SK-N-SH (cell line): ENCODE data around the gene KCNN1. TPM values are rescaled to one million over a fixed set of nuclear protein-coding genes. Genes with fewer than 3 reads are reported as not detected.

Experiments used
- CTCF ChIA-PET: fragments of 300-600, 350-600 bp; formaldehyde crosslinking; extraction: SDS; loops from one replicate; lab custom pipeline; 2021; lab: Yijun Ruan, JAX
- POLR2A ChIA-PET: fragments of 350-600 bp; sonication (Branson Sonifier 250); formaldehyde crosslinking; extraction: SDS; loops from one replicate; lab custom pipeline; 2020; ENCODE audit warnings: antibody characterized with exemption, inconsistent platforms; lab: Yijun Ruan, JAX
- DNase-seq: peaks from one replicate; pipeline ENCODE4 v3.0.0; 2012
- H2AFZ ChIP-seq: fragments of 200-600 bp; sonication (generic); 2 replicates; pipeline ENCODE4 v1.8.1; 2016; ENCODE audit warnings: antibody characterized with exemption, mild to moderate bottlenecking, low read depth
- H3F3A ChIP-seq: fragments of 200-600 bp; sonication (generic); replicated peaks from 2 replicates; pipeline ENCODE3; 2016; ENCODE audit warnings: antibody characterized with exemption, mild to moderate bottlenecking; ENCODE audit not compliant: insufficient read depth
- H3K27ac ChIP-seq, 2 experiments: fragments of 200-500 bp in 1 of 2; fragments of 200-600 bp in 1 of 2; sonication (Bioruptor generic) in 1 of 2; sonication (generic), shearing (Covaris generic) in 1 of 2; 2 replicates each; pipeline versions ENCODE4 v1.5.1 to v1.6.1; 2014 to 2016; ENCODE audit warnings: low read depth in 2 of 2, inconsistent platforms in 1 of 2, low read length in 1 of 2, mild to moderate bottlenecking in 1 of 2, mixed read lengths in 1 of 2
- H3K27me3 ChIP-seq: fragments of 200-600 bp; sonication (generic), shearing (Covaris generic); 2 replicates; pipeline ENCODE4 v1.6.1; 2016; ENCODE audit warnings: mixed run types; ENCODE audit not compliant: insufficient read depth
- H3K36me3 ChIP-seq, 2 experiments: fragments of 200-500 bp in 1 of 2; fragments of 200-600 bp in 1 of 2; sonication (Bioruptor generic) in 1 of 2; sonication (generic) in 1 of 2; replicated peaks in 1 of 2; 2 replicates each; pipeline versions ENCODE3 to v1.5.1; 2014 to 2016; ENCODE audit warnings: low read length in 1 of 2, mild to moderate bottlenecking in 1 of 2; ENCODE audit not compliant: insufficient read depth in 2 of 2, control insufficient read depth in 1 of 2
- H3K4me1 ChIP-seq, 2 experiments: fragments of 200-500 bp in 1 of 2; fragments of 200-600 bp in 1 of 2; sonication (Bioruptor generic) in 1 of 2; sonication (generic), shearing (Covaris generic) in 1 of 2; 2 replicates each; pipeline versions ENCODE4 v1.5.1 to v1.6.1; 2014 to 2016; ENCODE audit warnings: low read depth in 1 of 2, low read length in 1 of 2, mixed run types in 1 of 2; ENCODE audit not compliant: insufficient read depth in 2 of 2, control insufficient read depth in 1 of 2
- H3K4me2 ChIP-seq: fragments of 200-600 bp; sonication (generic), shearing (Covaris generic); 2 replicates; pipeline ENCODE4 v1.6.1; 2017; ENCODE audit warnings: mixed run types
- H3K4me3 ChIP-seq, 2 experiments: fragments of 200-500 bp in 1 of 2; fragments of 200-600 bp in 1 of 2; sonication (Bioruptor generic) in 1 of 2; sonication (generic), shearing (Covaris generic) in 1 of 2; 2 replicates each; pipeline versions ENCODE4 v1.5.1 to v1.8.1; 2014 to 2016; ENCODE audit warnings: low read depth in 2 of 2, inconsistent platforms in 1 of 2, low read length in 1 of 2, mild to moderate bottlenecking in 1 of 2, mixed read lengths in 1 of 2, moderate library complexity in 1 of 2
- H3K79me2 ChIP-seq: fragments of 200-600 bp; sonication (generic); 2 replicates; pipeline ENCODE4 v1.8.1; 2017; ENCODE audit warnings: mild to moderate bottlenecking; ENCODE audit not compliant: insufficient read depth
- H3K9ac ChIP-seq: fragments of 200-600 bp; sonication (generic); 2 replicates; pipeline ENCODE4 v1.6.1; 2017; ENCODE audit warnings: mixed run types
- H3K9me2 ChIP-seq: fragments of 200-600 bp; sonication (generic); 2 replicates; pipeline ENCODE4 v1.6.1; 2017; ENCODE audit warnings: mixed run types
- H3K9me3 ChIP-seq: fragments of 200-600 bp; sonication (generic); 2 replicates; pipeline ENCODE4 v1.6.1; 2017; ENCODE audit warnings: mixed run types, mild to moderate bottlenecking, moderate library complexity
- H4K20me1 ChIP-seq: fragments of 200-600 bp; sonication (generic); 2 replicates; pipeline ENCODE4 v1.6.1; 2017; ENCODE audit warnings: mild to moderate bottlenecking, mixed run types; ENCODE audit not compliant: insufficient read depth
- ELF1 ChIP-seq: IDR thresholded peaks from 2 replicates; pipeline ENCODE4 v1.4.0; 2012
- EP300 ChIP-seq, 2 experiments: IDR thresholded peaks; 2 replicates each; pipeline versions ENCODE4 v1.4.0 to v1.6.1; 2012; ENCODE audit warnings: borderline replicate concordance in 1 of 2, low read depth in 1 of 2, low read length in 1 of 2
- IRF3 ChIP-seq: fragments of 150-350 bp; IDR thresholded peaks from 2 replicates; pipeline ENCODE4 v1.6.1; 2016; ENCODE audit warnings: mild to moderate bottlenecking, low read depth, low read length
- MAX ChIP-seq: IDR thresholded peaks from 2 replicates; pipeline ENCODE4 v1.4.0; 2012; ENCODE audit warnings: low read depth
- MEF2A ChIP-seq: IDR thresholded peaks from 2 replicates; pipeline ENCODE4 v1.4.0; 2012; ENCODE audit warnings: low read depth, borderline replicate concordance
- MXI1 ChIP-seq: IDR thresholded peaks from 2 replicates; pipeline ENCODE4 v1.6.1; 2012; ENCODE audit warnings: mild to moderate bottlenecking, low read depth, low read length, improper control_type of control experiment
- NRF1 ChIP-seq: IDR thresholded peaks from 2 replicates; pipeline ENCODE4 v1.6.1; 2012; ENCODE audit warnings: low read depth, mild to moderate bottlenecking, low read length
- PBX3 ChIP-seq: IDR thresholded peaks from 2 replicates; pipeline ENCODE4; 2012
- POLR2AphosphoS5 ChIP-seq: IDR thresholded peaks from 2 replicates; pipeline ENCODE4 v1.6.1; 2012; ENCODE audit warnings: low read depth, low read length
- TAF1 ChIP-seq: IDR thresholded peaks from 2 replicates; pipeline ENCODE4 v1.6.1; 2012; ENCODE audit warnings: low read depth, mild to moderate bottlenecking, low read length, moderate library complexity, borderline replicate concordance
- TEAD4 ChIP-seq: IDR thresholded peaks from 2 replicates; pipeline ENCODE4 v1.4.0; 2012; ENCODE audit warnings: mild to moderate bottlenecking, borderline replicate concordance; ENCODE audit not compliant: insufficient read depth
- YY1 ChIP-seq: IDR thresholded peaks from 2 replicates; pipeline ENCODE4 v1.4.0; 2012; ENCODE audit warnings: low read depth, mild to moderate bottlenecking
- WGBS: methylation state at CpG from one replicate; pipeline ENCODE4 v1.1.6; 2017; ENCODE audit warnings: low lambda C conversion rate; 5-methylcytosine and 5-hydroxymethylcytosine counted together
- polyA plus RNA-seq, 3 experiments: library from polyadenylated mRNA; depleted of rRNA; stranded (reverse); fragments of >200 nt; gene quantifications; 2 replicates each; pipeline ENCODE4 v1.2.3, GENCODE V29; 2012
- TF ChIP-seq, protein P1 (sequence below): IDR thresholded peaks from 2 replicates; pipeline ENCODE4 v1.4.0; 2012; ENCODE audit warnings: low read depth, borderline replicate concordance
- TF ChIP-seq, protein P2 (sequence below): IDR thresholded peaks from 2 replicates; pipeline ENCODE4 v1.6.1; 2012; ENCODE audit warnings: mild to moderate bottlenecking, low read depth, low read length, moderate library complexity

The KCNN1 gene
- polyA plus RNA-seq, 1 of the 3 experiments (the other 2 are of a cell fraction) = 3.6 TPM

GRCh38 chr19:17953869-17954268, 13.0 kb upstream of the KCNN1 start:
- TF ChIP-seq TAF1 = no peak
- no peak for TF ChIP-seq ELF1
- TF ChIP-seq POLR2AphosphoS5 = no peak
- no peak for TF ChIP-seq MAX
- no peak for TF ChIP-seq TEAD4
- no peak for TF ChIP-seq EP300 (IDR thresholded peaks at IDR 0.05; ENCODE audit: borderline replicate concordance in 1 of 2, low read depth in 1 of 2, low read length in 1 of 2)
- TF ChIP-seq, protein P1, sequence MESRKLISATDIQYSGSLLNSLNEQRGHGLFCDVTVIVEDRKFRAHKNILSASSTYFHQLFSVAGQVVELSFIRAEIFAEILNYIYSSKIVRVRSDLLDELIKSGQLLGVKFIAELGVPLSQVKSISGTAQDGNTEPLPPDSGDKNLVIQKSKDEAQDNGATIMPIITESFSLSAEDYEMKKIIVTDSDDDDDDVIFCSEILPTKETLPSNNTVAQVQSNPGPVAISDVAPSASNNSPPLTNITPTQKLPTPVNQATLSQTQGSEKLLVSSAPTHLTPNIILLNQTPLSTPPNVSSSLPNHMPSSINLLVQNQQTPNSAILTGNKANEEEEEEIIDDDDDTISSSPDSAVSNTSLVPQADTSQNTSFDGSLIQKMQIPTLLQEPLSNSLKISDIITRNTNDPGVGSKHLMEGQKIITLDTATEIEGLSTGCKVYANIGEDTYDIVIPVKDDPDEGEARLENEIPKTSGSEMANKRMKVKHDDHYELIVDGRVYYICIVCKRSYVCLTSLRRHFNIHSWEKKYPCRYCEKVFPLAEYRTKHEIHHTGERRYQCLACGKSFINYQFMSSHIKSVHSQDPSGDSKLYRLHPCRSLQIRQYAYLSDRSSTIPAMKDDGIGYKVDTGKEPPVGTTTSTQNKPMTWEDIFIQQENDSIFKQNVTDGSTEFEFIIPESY = no peak
- TF ChIP-seq MXI1 = no peak
- TF ChIP-seq, all 33 proteins: peak for 0
- Histone ChIP-seq H3K4me2 (no peak overlapping the region), H3K27me3 (peaks cover 52% of the 10 kb centered on the region), H3K4me1 (peaks cover 0 to 15% of the 10 kb centered on the region in 2 experiments; a peak in 1 of 4 replicates), H3F3A (no peaks in the 10 kb centered on the region), H3K4me3 (no peak overlapping the region), H3K9me3 (no peaks in the 10 kb centered on the region), H3K9ac (no peak overlapping the region), H4K20me1 (no peaks in the 10 kb centered on the region), H2AFZ (no peak overlapping the region), H3K9me2 (no peaks in the 10 kb centered on the region), H3K27ac (no peak overlapping the region), H3K79me2 (no peaks in the 10 kb centered on the region), H3K36me3 (no peaks in the 10 kb centered on the region)
- DNase-seq = no peak
- CTCF ChIA-PET = interaction anchor here (1.4 to 4.1 kb wide), 5 partner anchors 10 to 43 kb away, joined by 3 to 36 read pairs (median 13); partner anchors contain the start of gene KCNN1
- POLR2A ChIA-PET = no interaction called here
- 75% methylated on average over 2 of the region's 4 CpGs for WGBS

DNA sequence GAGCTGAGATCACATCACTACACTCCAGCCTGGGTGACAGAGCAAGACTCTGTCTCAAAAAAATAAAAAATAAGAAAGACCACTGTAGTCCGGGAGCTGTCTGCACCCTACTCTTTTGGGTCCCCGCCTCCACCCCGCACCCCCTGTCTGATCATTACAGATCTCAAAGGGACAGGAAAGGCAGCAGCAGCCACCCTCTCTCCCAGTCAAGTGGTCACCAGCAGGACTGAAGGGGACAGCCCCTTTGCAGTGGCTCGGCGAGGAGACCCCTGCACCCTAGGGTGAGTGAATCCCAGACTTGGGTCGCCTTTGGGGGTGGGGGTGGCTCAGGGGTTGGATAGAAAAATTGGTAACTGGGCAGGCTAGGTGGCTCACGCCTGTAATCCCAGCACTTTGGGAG, 12.5 kb upstream of the KCNN1 start:
- Histone ChIP-seq H3K4me1 (peaks cover 0 to 15% of the 10 kb centered on the region in 2 experiments; a peak in 1 of 4 replicates), H3K4me2 (no peak overlapping the region), H2AFZ (no peak overlapping the region), H3K4me3 (no peak overlapping the region), H3K27ac (no peak overlapping the region), H3K9me2 (no peaks in the 10 kb centered on the region)
- no peak for DNase-seq
- WGBS = 55% methylated on average over 5 of the region's 7 CpGs
- TF ChIP-seq YY1 (no peak), ELF1 (no peak), MEF2A (no peak), IRF3 (no peak), NRF1 (no peak), PBX3 (no peak), POLR2AphosphoS5 (no peak)
- TF ChIP-seq, protein P1 = no peak
- TF ChIP-seq, protein P2, sequence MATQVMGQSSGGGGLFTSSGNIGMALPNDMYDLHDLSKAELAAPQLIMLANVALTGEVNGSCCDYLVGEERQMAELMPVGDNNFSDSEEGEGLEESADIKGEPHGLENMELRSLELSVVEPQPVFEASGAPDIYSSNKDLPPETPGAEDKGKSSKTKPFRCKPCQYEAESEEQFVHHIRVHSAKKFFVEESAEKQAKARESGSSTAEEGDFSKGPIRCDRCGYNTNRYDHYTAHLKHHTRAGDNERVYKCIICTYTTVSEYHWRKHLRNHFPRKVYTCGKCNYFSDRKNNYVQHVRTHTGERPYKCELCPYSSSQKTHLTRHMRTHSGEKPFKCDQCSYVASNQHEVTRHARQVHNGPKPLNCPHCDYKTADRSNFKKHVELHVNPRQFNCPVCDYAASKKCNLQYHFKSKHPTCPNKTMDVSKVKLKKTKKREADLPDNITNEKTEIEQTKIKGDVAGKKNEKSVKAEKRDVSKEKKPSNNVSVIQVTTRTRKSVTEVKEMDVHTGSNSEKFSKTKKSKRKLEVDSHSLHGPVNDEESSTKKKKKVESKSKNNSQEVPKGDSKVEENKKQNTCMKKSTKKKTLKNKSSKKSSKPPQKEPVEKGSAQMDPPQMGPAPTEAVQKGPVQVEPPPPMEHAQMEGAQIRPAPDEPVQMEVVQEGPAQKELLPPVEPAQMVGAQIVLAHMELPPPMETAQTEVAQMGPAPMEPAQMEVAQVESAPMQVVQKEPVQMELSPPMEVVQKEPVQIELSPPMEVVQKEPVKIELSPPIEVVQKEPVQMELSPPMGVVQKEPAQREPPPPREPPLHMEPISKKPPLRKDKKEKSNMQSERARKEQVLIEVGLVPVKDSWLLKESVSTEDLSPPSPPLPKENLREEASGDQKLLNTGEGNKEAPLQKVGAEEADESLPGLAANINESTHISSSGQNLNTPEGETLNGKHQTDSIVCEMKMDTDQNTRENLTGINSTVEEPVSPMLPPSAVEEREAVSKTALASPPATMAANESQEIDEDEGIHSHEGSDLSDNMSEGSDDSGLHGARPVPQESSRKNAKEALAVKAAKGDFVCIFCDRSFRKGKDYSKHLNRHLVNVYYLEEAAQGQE = no peak
- TF ChIP-seq, all 33 proteins: peak for 0
- Histone ChIP-seq H3K27me3 (peaks cover 52% of the 10 kb centered on the region), H3K79me2 (no peaks in the 10 kb centered on the region), H3K9me3 (no peaks in the 10 kb centered on the region), H3F3A (no peaks in the 10 kb centered on the region), H3K36me3 (no peaks in the 10 kb centered on the region), H4K20me1 (no peaks in the 10 kb centered on the region), H3K9ac (no peak overlapping the region)
- CTCF ChIA-PET = interaction anchor here (1.6 to 4.1 kb wide), 3 partner anchors 9 to 42 kb away, joined by 5 to 36 read pairs (median 7); no protein-coding TSS in a partner anchor
- POLR2A ChIA-PET = interaction anchor here (0.7 kb wide), 1 partner anchor 260 kb away, joined by 3 read pairs; no protein-coding TSS in a partner anchor
